GM12801 (cell line): ENCODE data around the gene G3BP2.

ENCODE experiments used
- CTCF ChIP-seq: IDR thresholded peaks from one replicate; pipeline ENCODE4 v1.5.1; 2011; ENCODE audit warnings: control low read depth; ENCODE audit not compliant: insufficient read length; ENCODE audit errors: extremely low read depth

G3BP2 gene

GRCh38 chr4:75662626-75663025, 10.6 kb downstream of the G3BP2 start:
- no peak for TF ChIP-seq CTCF

DNA sequence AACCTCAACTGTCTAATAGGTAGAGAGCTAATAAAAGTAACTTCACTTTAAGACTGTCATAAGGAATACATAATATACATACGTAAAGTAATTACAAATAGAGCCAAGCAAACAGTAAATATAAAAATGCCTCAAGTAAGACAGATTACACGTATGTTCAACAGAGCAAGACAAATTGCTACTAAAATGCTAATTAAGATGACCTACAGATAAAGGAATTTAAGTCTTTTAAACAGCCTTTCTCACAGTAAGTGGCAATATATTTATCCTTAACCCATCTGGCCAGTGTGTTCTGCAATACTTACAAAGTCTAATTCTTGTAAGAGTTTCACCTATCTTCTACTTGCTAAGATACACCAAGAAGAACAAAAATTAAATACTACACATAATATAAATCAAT, 12.7 kb downstream of the G3BP2 start:
- no peak for TF ChIP-seq CTCF

GRCh38 chr4:75659512-75660031, 13.6 kb downstream of the G3BP2 start:
- TF ChIP-seq CTCF = no peak

GRCh38 chr4:75658876-75659275, 14.3 kb downstream of the G3BP2 start:
- no peak for TF ChIP-seq CTCF

DNA sequence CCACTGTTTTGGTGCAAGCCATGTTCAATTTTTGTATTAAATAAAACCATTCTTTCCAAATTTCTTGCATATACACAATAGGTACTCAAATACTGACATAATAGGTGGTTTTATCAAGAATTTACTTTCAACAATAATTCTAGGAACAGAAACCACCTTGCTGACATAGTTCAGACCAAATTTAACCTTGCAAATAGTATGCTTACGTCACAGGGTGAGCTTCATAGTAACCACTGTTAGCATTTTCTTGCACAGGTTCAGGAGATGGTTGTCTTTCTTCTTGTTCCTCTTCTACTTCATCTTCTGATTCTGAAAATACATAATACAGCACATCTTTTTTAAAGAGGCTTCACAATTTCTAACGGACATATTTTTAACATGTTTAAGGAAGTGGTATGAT, 17.6 kb downstream of the G3BP2 start:
- no peak for TF ChIP-seq CTCF

GRCh38 chr4:75654905-75655304, 18.3 kb downstream of the G3BP2 start:
- no peak for TF ChIP-seq CTCF

DNA sequence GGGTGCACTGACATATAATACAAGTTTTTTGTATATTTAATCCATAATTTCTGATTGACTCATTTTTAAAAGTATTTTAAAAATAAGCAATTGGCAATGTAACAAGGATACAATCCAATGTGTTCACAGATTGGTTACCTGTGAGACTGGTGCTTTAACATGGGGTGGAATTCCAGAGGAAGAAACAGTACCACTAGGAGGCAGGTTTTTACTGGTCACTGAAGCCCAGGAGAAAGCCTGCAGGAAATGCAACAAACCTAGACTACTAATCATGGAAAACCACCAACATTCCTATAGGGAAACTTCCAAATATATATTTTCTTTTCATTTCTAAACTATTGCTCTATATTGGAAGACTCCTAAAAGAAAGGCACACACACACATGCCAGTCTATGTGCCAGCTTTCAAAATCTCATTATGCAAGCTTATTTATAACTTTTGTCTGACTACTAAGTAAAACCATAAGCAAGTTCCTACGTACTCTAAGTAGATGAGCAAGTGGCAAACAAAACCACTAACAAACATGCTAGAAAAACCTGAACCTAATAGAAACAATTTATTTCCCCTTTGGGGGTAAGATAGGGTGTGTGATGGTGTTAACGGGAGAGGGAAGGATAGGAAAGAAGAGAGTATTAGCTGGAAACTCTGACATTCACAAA, 19.2 kb downstream of the G3BP2 start:
- no peak for TF ChIP-seq CTCF
